HG03521 (cell line): ENCODE measurements around the gene ELMO1.

Experiments
- ATAC-seq: cut with Tn5 transposase; IDR thresholded peaks from one replicate; pipeline ENCODE4 v1.9.1; 2021; ENCODE audit warnings: mild to moderate bottlenecking, moderate library complexity; ENCODE audit not compliant: unreplicated experiment

Gene ELMO1

DNA sequence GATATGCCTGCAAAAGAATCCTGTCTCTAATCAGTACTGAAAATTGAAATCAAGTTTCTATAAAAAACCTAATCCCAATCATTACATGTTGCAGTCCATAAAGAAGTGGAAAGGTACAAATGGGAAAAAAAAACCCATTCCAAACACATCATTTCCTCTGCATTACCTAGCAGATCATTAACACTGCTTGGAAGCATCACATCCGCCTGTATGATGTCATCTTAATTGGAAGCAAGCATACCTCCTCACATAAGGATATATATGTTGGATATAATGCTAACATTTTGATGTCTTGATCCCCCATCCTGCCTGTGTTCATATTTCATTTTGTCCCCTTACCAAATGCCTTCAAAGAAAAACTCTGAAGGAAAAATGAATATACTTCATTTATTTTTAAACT lies 483.0 kb downstream of the ELMO1 start:
- no peak for ATAC-seq

DNA sequence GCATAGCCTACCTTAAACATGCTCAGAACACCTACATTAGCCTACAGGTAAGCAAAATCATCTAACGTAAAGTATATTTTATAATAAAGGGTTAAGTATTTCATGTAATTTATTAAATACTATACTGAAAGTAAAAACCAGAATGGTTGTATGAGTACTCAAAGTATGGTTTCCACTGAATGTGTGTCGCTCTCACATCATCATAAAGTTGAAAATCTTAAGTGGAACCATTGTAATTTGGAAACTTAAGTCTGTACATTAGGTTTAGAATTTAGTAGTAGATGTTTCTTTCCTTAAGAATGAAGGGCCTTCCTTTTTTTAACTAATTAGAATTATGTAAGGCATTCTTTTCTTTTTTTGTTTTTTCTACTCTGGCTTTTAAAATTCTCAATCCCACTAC lies 484.4 kb downstream of the ELMO1 start:
- ATAC-seq = no peak

DNA sequence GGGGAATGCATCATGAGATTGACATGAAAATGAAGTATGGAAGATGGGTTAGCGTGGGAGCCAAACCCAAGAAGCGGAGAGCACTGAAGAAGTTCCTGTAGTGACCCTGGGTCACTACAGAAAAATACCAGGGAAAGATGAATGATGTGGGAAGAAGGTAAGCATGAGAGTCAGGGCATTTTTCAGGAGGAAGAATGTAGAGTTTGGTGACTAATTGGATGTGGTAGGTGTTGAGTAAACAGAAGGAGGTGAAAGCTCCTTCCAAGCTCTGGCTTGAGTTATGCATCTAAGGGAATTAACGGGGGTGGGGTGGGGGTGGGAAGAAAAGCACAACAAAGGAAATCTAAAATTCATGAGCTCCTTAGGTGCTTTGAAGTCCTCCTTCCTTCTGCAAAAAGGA lies 486.3 kb downstream of the ELMO1 start:
- ATAC-seq = no peak

DNA sequence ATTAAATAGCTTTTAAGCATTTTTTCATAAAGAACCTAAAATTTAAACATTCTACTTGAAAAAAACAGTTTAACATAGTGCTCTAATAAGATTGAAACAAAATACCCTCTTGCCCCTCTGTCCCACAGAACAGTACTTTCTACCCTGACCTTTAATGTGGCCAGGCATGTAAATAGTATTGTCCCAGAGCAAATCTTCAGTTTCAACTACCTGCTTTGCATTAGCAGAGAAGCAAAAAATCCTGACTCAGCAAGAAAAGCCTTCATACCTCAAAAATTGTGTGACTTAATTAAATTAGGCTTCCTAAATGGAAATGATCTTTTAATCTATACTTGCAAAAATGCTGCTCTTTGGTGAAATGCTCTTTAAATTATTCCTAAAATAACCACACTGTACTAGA lies 487.0 kb downstream of the ELMO1 start:
- ATAC-seq = no peak

DNA sequence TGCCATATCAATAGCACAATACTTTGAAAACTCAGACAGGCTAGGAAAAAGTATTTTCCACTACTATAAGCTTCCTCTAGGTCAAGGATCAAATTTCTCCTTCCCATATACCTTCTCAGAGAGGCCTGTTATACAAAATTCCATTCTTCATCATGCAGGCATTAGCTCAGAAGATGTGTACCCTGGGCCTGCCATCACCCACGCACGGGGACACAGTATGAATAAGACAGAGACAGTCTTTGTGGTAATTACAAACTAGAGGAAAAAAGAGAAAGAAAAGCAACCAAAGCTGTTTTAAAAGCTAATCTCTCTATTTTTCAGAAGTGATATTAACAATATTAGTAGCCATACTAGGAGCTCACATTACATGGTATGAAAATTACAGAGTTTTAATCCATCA lies 487.6 kb downstream of the ELMO1 start:
- ATAC-seq = no peak

DNA sequence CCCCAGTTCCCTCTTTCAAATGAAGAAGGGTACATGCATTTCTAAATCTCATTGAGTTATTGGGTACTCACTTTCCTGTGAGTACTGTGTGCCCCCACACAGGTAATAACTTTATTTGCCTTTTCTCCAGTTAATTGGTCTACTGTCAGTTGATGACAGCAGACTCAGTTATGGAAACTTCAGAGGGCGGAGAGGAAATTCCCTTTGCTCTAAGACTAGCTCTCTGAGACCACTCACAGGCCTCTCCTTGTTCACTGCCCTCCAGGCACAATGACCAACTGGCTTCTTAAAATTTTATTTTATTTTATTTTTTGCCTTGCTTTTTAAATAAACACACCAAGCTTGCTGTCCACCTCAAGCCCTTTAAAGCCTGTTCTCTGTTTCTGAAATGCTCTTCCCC lies 488.6 kb downstream of the ELMO1 start:
- no peak for ATAC-seq

DNA sequence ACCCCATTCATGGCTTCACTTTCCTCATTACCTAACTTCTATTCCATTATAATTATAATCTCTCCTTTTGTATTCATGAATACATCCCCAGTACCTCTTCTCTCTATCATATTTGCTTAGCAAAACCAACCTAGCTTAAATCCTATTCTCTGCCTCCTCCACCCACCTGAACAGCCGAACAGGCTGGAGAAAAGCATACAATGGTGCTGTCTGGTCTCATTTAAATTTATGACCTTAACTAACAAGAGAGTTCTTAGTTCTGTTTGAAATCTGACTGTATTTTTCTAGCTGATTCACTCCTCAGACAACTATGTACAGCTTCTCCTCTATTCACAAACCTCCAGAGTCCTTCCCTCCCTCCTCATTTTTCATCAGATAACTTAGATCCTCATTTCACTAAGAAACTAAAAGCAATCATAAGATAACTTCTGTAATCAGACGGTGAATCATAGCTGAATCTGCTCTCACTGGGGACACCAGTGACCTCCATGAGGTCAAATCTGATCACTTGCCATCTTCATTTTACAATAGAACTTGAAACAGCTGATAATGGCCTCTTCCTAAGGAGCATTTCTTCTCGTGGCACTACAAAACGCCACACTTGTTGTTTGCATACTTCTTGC lies 490.4 kb downstream of the ELMO1 start:
- no peak for ATAC-seq

DNA sequence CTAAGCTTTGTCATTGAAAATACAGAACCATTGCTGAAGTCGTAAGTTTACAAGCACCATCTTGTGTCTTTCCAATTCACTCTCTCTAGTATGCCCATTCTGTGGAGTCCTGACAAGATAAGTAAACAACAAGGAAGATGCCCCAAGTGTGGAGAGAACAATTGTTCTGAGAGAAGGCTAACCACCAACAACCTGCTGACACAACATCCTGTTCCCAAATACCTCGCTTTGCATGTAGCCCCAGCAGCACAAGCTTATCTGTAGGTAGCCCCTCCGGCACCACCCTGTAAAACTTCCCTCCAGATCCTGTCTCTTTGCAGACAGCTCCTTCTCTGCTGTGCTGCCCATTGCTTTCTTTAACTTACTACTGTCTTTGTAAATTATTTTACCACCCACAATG lies 491.0 kb downstream of the ELMO1 start:
- ATAC-seq = no peak

DNA sequence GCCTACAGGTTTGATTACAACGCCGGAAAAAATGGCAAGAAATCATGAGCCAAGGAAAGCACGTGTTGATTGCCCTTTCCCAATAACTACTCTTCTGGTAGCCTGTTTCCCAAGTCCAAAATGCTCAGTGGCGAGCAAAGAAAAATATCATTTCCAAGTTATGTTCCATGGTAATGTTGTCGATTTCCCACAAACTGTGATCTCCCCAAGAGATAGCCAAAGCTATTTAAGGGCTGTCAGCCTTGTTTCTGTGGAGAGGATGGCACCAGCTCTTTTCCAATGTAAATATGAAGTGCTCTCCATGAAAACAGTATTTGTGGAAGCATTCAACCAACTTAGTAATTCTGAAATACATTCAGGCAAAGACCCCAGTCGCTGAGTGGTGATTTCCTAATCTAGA lies 491.9 kb downstream of the ELMO1 start:
- ATAC-seq = no peak

DNA sequence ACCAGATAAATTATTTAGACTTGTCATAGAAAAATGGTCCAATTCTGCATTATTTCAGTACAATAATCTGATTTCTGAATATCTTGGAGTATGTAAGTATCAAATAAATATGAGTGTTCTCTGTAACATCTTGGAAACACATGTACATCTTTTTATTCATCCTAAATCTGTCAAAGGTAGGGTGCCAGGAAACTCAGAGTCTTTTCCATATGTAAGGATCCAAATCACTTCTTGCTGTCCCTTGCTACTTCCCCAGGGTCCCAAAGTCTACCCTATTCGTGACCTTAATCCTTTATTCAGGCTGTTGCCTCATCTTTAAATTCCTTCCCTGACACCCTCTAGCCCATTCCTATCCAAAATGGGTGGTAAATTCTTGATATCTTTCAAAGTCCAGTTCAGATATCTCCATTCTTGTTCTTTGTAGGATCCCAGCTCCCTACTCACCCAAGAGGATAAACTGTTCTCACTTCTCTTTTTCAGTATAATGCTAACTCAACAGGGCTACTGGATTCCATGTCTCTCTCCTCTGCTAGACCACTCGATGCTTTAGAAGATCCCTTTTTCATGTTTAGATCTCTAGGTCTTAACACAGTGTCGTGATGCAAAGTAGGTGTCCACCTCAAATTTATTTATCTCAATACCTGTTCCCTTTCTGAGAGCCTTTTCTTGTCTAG lies 493.1 kb downstream of the ELMO1 start:
- no peak for ATAC-seq

DNA sequence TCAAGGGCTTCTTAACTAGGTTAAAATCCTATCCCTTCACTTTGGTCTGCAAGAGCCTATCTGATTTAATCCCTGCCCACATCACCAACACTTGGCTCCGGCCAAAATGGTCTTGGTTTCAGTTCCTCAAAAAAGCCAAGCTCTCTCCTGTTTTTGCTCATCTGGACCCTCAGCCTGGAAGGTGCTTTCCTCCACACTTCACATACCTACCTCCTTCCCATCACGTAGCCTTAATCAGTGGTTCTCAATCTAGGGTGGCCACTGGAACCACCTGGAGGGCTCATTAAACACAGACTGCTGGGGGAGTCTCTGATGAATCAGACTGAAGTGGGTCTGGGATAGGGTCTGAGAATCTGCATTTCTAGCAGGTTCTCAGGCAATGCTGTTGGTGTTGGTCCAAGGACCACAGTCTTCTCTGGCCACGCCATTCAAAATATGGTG lies 497.4 kb downstream of the ELMO1 start:
- ATAC-seq = peak; percentile 92

DNA sequence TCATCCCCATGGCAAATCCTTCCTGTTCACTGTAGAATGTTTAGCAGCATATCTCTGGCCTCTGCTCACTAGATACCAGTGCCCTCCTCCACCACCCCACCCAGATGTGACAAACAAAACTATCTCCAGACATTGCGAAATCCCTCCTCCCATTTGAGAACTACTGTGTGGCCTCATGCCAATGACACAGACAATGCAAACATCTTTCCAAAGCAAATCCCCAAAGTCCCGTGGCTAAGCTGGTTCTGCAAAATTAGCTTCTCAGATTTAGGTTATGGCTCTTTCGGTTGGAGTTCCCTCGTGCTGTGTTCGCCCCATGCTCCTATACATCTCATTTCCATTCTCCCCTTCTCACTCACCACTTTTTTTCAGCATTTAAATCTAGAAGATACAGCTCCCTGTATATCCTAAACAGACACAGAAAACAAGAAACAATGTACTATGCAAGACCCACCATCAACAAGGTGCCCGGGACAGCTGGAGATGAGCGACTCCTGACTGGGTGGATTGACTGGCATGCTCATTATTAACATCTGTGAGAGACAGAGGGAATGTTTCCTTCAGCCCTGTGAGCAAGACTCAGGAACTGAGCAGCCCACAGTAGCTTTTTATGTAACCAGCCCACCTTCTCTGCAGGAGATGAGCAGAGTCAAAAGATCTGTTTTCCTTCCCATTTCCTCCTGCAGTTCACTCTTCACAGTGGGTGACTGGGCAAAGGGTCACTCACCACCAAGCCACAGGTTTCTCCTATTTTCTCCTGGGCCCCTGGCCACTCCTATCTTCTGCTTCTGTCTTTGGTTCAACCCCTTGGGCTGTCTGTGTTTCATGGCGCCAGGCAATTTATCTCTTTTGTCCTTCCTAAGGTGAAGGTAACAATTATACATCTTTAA lies 498.7 kb downstream of the ELMO1 start:
- ATAC-seq = no peak

DNA sequence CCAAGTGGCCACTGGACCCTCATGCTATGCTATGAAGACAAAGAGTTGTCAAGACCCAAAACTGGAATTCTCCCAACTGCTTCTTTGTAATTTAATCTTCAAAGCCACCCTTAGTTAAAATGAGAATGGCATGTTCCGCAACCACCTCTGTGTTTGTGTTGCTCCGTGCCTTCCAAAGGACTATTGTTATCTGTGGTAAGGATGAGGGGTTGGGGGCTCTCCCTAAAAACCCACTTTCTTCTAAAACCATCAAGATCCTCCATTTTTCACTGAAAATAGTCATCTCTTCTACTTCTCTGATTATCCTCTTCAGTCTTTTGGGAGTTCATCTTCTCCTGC lies 502.3 kb downstream of the ELMO1 start:
- ATAC-seq = no peak

DNA sequence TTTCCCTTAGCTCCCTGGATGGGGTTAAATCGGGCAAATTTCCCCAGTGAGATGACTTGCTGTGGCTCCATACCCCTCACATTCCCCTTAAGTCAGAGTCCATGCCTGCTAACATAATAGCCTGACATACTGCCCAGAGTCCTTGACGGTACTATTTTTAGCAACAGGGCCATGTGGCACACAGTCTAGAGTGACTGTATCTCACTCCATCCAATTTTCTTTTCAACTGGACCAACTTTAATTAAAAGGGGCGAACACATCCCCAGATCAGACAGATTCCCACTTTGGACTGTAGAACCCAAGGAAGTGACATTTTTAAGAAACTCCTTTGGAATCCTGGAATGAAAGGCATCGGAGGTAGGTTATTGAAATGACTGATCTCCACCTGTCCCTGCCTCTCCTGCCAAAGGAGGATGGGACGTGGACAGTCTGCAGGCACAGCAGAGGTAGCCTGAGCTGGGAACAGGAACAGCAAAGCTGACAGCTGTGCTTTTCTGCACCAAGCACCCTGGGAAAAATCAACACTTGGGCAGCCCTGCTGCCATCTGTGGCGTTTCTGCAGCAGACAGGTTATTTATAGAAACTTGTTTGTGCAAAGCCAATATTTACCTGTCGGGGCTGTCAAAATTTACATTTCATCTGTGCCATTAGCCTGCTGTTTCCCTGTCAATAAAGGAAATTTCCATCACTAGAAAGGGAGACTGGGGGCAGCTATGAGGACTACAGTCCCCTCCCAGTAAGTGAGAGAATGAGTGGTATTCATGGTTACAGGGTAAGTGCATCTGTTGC lies 502.9 kb downstream of the ELMO1 start:
- no peak for ATAC-seq

DNA sequence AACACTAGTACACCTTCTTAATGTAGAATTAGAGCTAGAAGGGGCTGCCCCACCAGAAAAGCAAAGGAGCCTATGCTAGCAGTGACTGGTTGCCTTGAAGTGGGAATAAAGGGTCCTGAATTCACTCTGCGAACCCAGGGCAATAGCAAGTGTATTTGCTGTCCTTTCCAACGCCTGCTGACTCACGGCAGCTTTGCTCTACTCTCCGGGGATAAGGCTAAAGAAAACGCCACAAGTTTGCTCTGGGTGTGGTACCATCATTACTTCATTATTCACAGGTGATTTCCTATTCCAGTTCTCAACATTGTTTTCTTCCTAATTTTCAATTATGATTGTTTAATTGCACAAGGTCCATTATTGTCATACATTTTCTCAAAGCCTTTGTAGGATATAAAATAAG lies 503.8 kb downstream of the ELMO1 start:
- no peak for ATAC-seq

DNA sequence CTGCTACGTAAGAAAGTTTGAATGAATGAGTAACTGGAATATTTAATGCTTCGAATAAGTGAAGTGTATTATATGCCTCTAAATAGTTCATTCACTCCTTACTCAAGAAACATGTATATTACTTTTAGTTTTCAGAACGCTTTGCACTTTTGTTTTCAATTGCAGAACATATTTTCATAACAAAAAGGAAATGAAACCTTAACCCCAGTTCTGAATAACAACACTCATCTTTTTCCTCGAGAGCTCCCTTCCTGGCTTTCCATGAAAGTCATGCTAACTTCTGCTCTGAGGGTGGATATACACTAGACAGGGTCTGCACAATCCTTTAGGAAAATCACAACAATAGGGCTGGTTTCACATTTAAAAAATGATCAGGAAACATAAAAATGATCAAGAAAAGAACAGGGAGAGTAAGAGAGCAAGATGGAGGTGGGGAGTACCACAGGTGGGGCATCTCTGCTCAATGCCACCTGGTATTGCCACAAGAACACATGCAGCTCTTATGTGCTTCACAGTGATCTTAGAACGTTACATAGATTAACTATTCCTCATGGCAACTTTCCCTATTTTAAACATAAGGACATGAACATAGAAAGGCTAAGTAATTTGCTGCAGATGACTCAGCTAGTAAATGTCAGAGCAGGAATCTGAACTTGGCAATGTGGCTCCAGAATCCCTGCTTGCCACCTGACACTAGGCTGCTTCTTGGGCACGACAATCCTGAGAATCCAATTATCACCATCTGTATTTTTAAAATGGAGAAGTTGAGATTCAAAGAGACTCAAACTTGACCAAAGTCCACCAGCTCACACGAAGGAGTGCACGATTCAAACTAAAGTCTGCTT lies 504.9 kb downstream of the ELMO1 start:
- peak; percentile 67 for ATAC-seq

DNA sequence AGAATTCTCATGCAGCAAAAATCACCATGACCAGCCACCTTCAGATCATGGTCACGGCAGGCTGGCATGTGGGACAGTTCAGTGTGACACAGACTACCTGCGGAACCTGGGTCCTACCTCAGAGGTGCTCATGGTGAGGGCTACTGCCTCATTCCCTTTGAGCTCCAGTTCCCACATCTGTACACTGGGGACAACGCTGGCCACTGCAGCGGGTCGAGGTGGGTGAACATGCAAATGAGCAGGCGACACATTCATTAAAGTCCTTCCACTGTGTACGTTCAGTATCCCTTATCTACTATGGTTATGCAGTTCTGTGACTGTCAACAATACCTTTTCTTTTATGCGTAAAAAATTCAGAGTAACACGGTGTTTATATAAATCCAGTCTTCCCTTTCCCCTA lies 505.7 kb downstream of the ELMO1 start:
- ATAC-seq = no peak

DNA sequence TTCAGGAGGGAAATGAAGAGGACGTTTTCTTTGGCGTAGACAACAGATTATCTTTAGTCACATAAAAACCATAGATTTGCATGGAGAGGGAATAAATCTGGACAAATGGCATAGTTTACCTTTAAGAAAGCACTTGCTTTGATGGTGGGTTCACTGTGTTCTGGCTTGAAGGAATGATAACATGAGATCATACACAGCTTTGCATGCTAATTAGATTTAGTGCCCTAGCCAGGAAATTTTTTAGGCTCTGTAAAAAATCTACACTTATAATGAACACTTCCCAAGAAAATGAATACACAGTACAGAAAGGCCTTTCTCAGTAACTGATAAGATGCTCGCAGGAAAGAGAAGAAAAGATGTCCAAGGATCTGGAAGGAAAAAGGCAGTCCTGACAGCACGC lies 506.1 kb downstream of the ELMO1 start:
- no peak for ATAC-seq

DNA sequence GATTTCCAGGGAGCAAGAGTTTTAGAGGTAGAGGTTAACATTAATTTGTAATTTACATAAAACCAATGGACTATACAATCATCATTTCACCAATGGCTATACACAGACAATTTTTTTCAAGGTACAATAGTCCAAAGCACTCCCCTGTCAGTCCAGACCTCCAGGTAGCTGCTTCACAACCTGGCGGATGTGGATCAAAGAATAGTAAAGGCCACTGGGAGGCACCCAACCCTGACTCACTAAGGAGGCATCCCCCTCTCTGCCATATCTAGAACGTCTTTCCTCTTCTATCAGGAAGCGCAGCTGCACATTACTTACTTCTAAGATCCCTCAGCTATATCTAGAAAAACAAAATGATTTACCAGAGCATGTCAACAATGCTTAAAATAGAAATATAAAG lies 506.6 kb downstream of the ELMO1 start:
- no peak for ATAC-seq

DNA sequence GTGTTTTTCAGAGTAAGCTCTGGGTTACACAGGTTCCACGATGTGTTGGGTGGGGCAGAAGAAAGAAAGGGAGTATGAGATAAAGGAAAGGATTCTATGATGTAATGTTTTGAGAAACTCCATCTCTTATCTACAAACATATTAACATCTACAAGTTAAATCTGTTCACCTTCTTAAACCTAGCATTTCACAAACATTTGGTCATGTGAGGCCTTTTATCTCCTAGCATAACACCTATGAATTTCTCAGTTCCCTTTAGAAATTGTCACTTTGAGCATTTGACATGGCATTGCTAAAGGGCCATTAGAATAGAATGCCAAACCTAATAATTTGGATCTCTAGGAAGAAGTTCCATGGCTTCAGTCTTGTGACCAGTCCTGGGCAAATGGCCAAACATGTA lies 507.3 kb downstream of the ELMO1 start:
- ATAC-seq = no peak
